CD14-positive monocyte (primary cell): ENCODE data around the gene TMEM184C. TPM values are rescaled to one million over a fixed set of nuclear protein-coding genes. Genes with fewer than 3 reads are reported as not detected.

Experiments
- DNase-seq, 3 donors: peaks; one replicate each; pipeline ENCODE4 v3.0.0-alpha.2; 2011 to 2022
- H2AFZ ChIP-seq: 2 replicates; pipeline ENCODE4 v1.6.0; 2012; ENCODE audit warnings: mild to moderate bottlenecking, low read depth, low read length, inconsistent platforms; ENCODE audit not compliant: insufficient read depth, poor library complexity, severe bottlenecking
- H3K27ac ChIP-seq, 2 donors: 1 replicate in 1 of 2; 2 replicates in 1 of 2; pipeline ENCODE4 v1.5.1; 2012 to 2013; ENCODE audit warnings: low read length in 2 of 2, control low read depth in 1 of 2, inconsistent platforms in 1 of 2, low read depth in 1 of 2, mild to moderate bottlenecking in 1 of 2
- H3K27me3 ChIP-seq, 2 donors: one replicate each; pipeline versions ENCODE4 v1.6.0 to v1.6.1; 2011 to 2013; ENCODE audit warnings: low read length in 2 of 2; ENCODE audit not compliant: control insufficient read depth in 2 of 2, insufficient read depth in 2 of 2
- H3K36me3 ChIP-seq, 2 donors: replicated peaks in 1 of 2; 1 replicate in 1 of 2; 2 replicates in 1 of 2; pipeline versions ENCODE4 v1.5.1 to v1.6.1; 2012 to 2013; ENCODE audit warnings: low read length in 2 of 2, control low read depth in 1 of 2, inconsistent platforms in 1 of 2, mild to moderate bottlenecking in 1 of 2; ENCODE audit not compliant: insufficient read depth in 2 of 2, control insufficient read depth in 1 of 2
- H3K4me1 ChIP-seq, 2 donors: 1 replicate in 1 of 2; 2 replicates in 1 of 2; pipeline versions ENCODE4 v1.5.1 to v1.6.1; 2012 to 2013; ENCODE audit warnings: low read length in 2 of 2, control low read depth in 1 of 2, inconsistent platforms in 1 of 2, mild to moderate bottlenecking in 1 of 2, moderate library complexity in 1 of 2; ENCODE audit not compliant: insufficient read depth in 2 of 2, control insufficient read depth in 1 of 2
- H3K4me2 ChIP-seq: replicated peaks from 2 replicates; pipeline ENCODE3; 2012; ENCODE audit warnings: low read length, moderate library complexity, mild to moderate bottlenecking; ENCODE audit not compliant: poor library complexity, severe bottlenecking; ENCODE audit errors: extremely low read depth
- H3K4me3 ChIP-seq, 3 experiments: fragments of 200-600 bp in 1 of 3; sonication (generic) in 1 of 3; replicated peaks in 1 of 3; 1 replicate in 2 of 3; 2 replicates in 1 of 3; pipeline ENCODE4 v1.5.1; 2011 to 2013; ENCODE audit warnings: low read length in 3 of 3, mild to moderate bottlenecking in 3 of 3, control low read depth in 2 of 3, low read depth in 2 of 3, inconsistent platforms in 1 of 3, moderate library complexity in 1 of 3
- H3K79me2 ChIP-seq: 2 replicates; pipeline ENCODE4 v1.6.0; 2012; ENCODE audit warnings: mild to moderate bottlenecking, control low read depth, inconsistent platforms, low read length, moderate library complexity; ENCODE audit not compliant: insufficient read depth
- H3K9ac ChIP-seq: 2 replicates; pipeline ENCODE4 v1.6.0; 2017; ENCODE audit warnings: low read length, mild to moderate bottlenecking; ENCODE audit not compliant: insufficient read depth, poor library complexity, severe bottlenecking
- H3K9me3 ChIP-seq, 2 donors: replicated peaks in 1 of 2; 1 replicate in 1 of 2; 2 replicates in 1 of 2; pipeline versions ENCODE4 v1.5.1 to v1.6.1; 2012 to 2013; ENCODE audit warnings: low read length in 2 of 2, control low read depth in 1 of 2; ENCODE audit not compliant: control insufficient read depth in 1 of 2, insufficient read depth in 1 of 2
- H4K20me1 ChIP-seq: 2 replicates; pipeline ENCODE4 v1.6.0; 2012; ENCODE audit warnings: mild to moderate bottlenecking, low read length, control low read depth, moderate library complexity; ENCODE audit not compliant: insufficient read depth
- H3K27ac Mint-ChIP-seq, 7 donors: one replicate each; pipeline ENCODE4 v1.8.0; 2020; ENCODE audit warnings: mild to moderate bottlenecking in 7 of 7, mixed read lengths in 7 of 7, moderate library complexity in 6 of 7, inconsistent platforms in 2 of 7
- H3K27me3 Mint-ChIP-seq, 3 donors: one replicate each; pipeline ENCODE4 v1.8.0; 2021 to 2022; ENCODE audit warnings: low read depth in 3 of 3, mild to moderate bottlenecking in 3 of 3, mixed read lengths in 3 of 3, moderate library complexity in 3 of 3, inconsistent platforms in 1 of 3
- H3K36me3 Mint-ChIP-seq, 2 donors: one replicate each; pipeline ENCODE4 v1.8.0; 2020; ENCODE audit warnings: mixed read lengths in 2 of 2, inconsistent platforms in 1 of 2, mild to moderate bottlenecking in 1 of 2
- H3K4me1 Mint-ChIP-seq: one replicate; pipeline ENCODE4 v1.8.0; 2020; ENCODE audit warnings: mild to moderate bottlenecking, mixed read lengths
- H3K4me3 Mint-ChIP-seq, 2 donors: one replicate each; pipeline ENCODE4 v1.8.0; 2020; ENCODE audit warnings: mild to moderate bottlenecking in 2 of 2, mixed read lengths in 2 of 2, moderate library complexity in 1 of 2
- H3K9me3 Mint-ChIP-seq, 7 donors: one replicate each; pipeline ENCODE4 v1.8.0; 2020 to 2022; ENCODE audit warnings: mixed read lengths in 7 of 7, mild to moderate bottlenecking in 6 of 7, moderate library complexity in 6 of 7, inconsistent platforms in 2 of 7
- WGBS: methylation state at CpG from one replicate; pipeline ENCODE4 v1.1.5; 2013; ENCODE audit warnings: missing lambda C conversion rate; ENCODE audit not compliant: insufficient coverage; 5-methylcytosine and 5-hydroxymethylcytosine counted together
- intact Hi-C, 2 donors: fragments of 100-400 bp; cut with micrococcal nuclease; formaldehyde crosslinking; loops; one replicate each; pipeline versions ENCODE4 v1.15.0 to v1.15.1; 2023
- polyA plus RNA-seq, 3 donors: library from polyadenylated mRNA; depleted of rRNA in 1 of 3; unstranded in 2 of 3; stranded (reverse) in 1 of 3; fragments of 300-500 nt in 2 of 3; fragments of >200 nt in 1 of 3; fragmentation: Illumina TruSeq in 2 of 3; gene quantifications; 1 replicate in 2 of 3; 2 replicates in 1 of 3; pipeline ENCODE4 v1.2.3, GENCODE V29; 2012 to 2021
- TF ChIP-seq, protein P1 (sequence below): fragments of 200-600 bp; IDR thresholded peaks from one replicate; pipeline ENCODE4 v1.8.0; 2022; ENCODE audit warnings: antibody characterized with exemption, mild to moderate bottlenecking

The TMEM184C gene
- polyA plus RNA-seq, 3 donors: 7.5 to 36.4 (median 20.7) TPM

DNA sequence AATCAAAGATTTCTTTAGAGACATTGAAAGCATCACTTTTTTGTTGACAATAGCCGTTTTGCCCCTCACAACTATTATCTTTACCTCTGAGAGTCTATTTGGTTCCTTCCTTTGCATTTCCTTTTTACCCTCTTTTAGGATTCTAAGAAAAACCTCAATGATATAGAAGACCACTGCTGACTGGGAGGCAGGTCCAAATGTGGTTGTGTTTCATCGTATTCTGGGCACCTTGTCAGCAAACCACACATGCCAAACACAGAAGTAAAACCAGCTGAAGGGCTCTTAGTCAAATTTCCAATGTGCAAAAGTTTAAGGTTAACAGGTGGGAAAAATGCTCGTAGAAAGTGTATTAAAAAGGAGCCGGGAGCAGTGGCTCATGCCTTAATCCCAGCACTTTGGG is 71.9 kb downstream of the TMEM184C start:
- no peaks in the 10 kb centered on the region for H4K20me1 ChIP-seq
- H3K79me2 ChIP-seq: peaks cover 4% of the 10 kb centered on the region
- H3K4me3 Mint-ChIP-seq: no peak overlapping the region
- no peak overlapping the region for H2AFZ ChIP-seq
- H3K27me3 Mint-ChIP-seq: peaks cover 2 to 11% (median 4%) of the 10 kb centered on the region in 3 donors
- no peaks in the 10 kb centered on the region for H3K36me3 ChIP-seq
- peaks cover 0 to 5% (median 0%) of the 10 kb centered on the region in 7 donors for H3K9me3 Mint-ChIP-seq
- H3K9ac ChIP-seq: no peak overlapping the region
- peaks cover 5 to 8% of the 10 kb centered on the region in 2 donors for H3K4me1 ChIP-seq
- H3K4me2 ChIP-seq: no peak overlapping the region
- no peak overlapping the region for H3K27ac Mint-ChIP-seq
- 41% methylated on average over 2 of the region's 4 CpGs for WGBS
- H3K36me3 Mint-ChIP-seq: no peaks in the 10 kb centered on the region
- H3K4me3 ChIP-seq: no peak overlapping the region
- no peaks in the 10 kb centered on the region for H3K9me3 ChIP-seq
- peaks cover 3% of the 10 kb centered on the region for H3K4me1 Mint-ChIP-seq
- intact Hi-C loops: no loop called here
- TF ChIP-seq, protein P1, sequence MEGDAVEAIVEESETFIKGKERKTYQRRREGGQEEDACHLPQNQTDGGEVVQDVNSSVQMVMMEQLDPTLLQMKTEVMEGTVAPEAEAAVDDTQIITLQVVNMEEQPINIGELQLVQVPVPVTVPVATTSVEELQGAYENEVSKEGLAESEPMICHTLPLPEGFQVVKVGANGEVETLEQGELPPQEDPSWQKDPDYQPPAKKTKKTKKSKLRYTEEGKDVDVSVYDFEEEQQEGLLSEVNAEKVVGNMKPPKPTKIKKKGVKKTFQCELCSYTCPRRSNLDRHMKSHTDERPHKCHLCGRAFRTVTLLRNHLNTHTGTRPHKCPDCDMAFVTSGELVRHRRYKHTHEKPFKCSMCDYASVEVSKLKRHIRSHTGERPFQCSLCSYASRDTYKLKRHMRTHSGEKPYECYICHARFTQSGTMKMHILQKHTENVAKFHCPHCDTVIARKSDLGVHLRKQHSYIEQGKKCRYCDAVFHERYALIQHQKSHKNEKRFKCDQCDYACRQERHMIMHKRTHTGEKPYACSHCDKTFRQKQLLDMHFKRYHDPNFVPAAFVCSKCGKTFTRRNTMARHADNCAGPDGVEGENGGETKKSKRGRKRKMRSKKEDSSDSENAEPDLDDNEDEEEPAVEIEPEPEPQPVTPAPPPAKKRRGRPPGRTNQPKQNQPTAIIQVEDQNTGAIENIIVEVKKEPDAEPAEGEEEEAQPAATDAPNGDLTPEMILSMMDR: no peak
- no peaks in the 10 kb centered on the region for H3K27me3 ChIP-seq
- no peak for DNase-seq
- no peak overlapping the region for H3K27ac ChIP-seq

- no peak overlapping the region for H3K9ac ChIP-seq
- H3K9me3 Mint-ChIP-seq: peaks cover 0 to 5% (median 0%) of the 10 kb centered on the region in 7 donors
- TF ChIP-seq, protein P1: no peak
- no CpG with 5 or more reads among the region's 2 CpGs for WGBS
- no peaks in the 10 kb centered on the region for H3K36me3 ChIP-seq
- intact Hi-C loops: no loop called here
- no peak for DNase-seq
- no peaks in the 10 kb centered on the region for H3K9me3 ChIP-seq
- H3K4me2 ChIP-seq: no peak overlapping the region
- no peak overlapping the region for H3K4me3 Mint-ChIP-seq
- peaks cover 4 to 8% (median 7%) of the 10 kb centered on the region in 3 donors for H3K27me3 Mint-ChIP-seq
- no peak overlapping the region for H3K27ac ChIP-seq
- no peak overlapping the region for H2AFZ ChIP-seq
- no peaks in the 10 kb centered on the region for H3K4me1 Mint-ChIP-seq
- no peaks in the 10 kb centered on the region for H4K20me1 ChIP-seq
- no peaks in the 10 kb centered on the region for H3K27me3 ChIP-seq
- H3K4me1 ChIP-seq: no peaks in the 10 kb centered on the region
- H3K4me3 ChIP-seq: no peak overlapping the region
- H3K79me2 ChIP-seq: no peaks in the 10 kb centered on the region
- H3K27ac Mint-ChIP-seq: no peak overlapping the region
- H3K36me3 Mint-ChIP-seq: no peaks in the 10 kb centered on the region
These were observed 74.6 kb downstream of the TMEM184C start for GRCh38 chr4:147691820-147692219.
